ENCODE measurements around the gene FHOD1. TPM values are rescaled to one million over a fixed set of nuclear protein-coding genes. Genes with fewer than 3 reads are reported as not detected.

The FHOD1 gene
- total and polyA plus RNA-seq, 2 of the 13 experiments (the other 11 are each of a cell fraction or from before 2014, with no cell fraction given): 20.0 to 20.8 TPM

- TF ChIP-seq, protein P1, sequence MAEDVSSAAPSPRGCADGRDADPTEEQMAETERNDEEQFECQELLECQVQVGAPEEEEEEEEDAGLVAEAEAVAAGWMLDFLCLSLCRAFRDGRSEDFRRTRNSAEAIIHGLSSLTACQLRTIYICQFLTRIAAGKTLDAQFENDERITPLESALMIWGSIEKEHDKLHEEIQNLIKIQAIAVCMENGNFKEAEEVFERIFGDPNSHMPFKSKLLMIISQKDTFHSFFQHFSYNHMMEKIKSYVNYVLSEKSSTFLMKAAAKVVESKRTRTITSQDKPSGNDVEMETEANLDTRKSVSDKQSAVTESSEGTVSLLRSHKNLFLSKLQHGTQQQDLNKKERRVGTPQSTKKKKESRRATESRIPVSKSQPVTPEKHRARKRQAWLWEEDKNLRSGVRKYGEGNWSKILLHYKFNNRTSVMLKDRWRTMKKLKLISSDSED (CRISPR knock-in tag; IDR thresholded peaks at IDR 0.05): peak; percentile 87; the same call in 1 of the 2 replicates
- TF ChIP-seq ZNF878 (CRISPR knock-in tag; IDR thresholded peaks at IDR 0.05) (no peak; the same call in 1 of the 2 replicates), BRD4 (CRISPR knock-in tag; IDR thresholded peaks at IDR 0.05) (no peak), SNRNP70 (IDR thresholded peaks at IDR 0.05; ENCODE audit: low read depth, low read length) (no peak), SNAPC5 (CRISPR knock-in tag; IDR thresholded peaks at IDR 0.05; ENCODE audit: borderline replicate concordance) (no peak), POLR2A (IDR thresholded peaks at IDR 0.05; ENCODE audit: insufficient read depth in 1 of 2, low read depth in 2 of 2, low read length in 2 of 2) (no peak), ZNF547 (CRISPR knock-in tag; IDR thresholded peaks at IDR 0.05) (peak; percentile 74; the same call in 1 of the 2 replicates), ZBTB21 (CRISPR knock-in tag; IDR thresholded peaks at IDR 0.05) (0 out of 2 replicates have a peak, but pooled peaks have one; percentile 41), RARG (CRISPR knock-in tag; IDR thresholded peaks at IDR 0.05; ENCODE audit: low read depth) (no peak), ZNF30 (CRISPR knock-in tag; IDR thresholded peaks at IDR 0.05) (no peak), ZNF350 (CRISPR knock-in tag; IDR thresholded peaks at IDR 0.05; ENCODE audit: borderline replicate concordance, low read depth) (peak; percentile 84), DNMT1 (CRISPR knock-in tag; IDR thresholded peaks at IDR 0.05) (peak; percentile 77; the same call in 1 of the 2 replicates), U2AF1 (optimal IDR thresholded peaks at IDR 0.05; ENCODE audit: low read depth, low read length) (no peak), ZNF44 (CRISPR knock-in tag; IDR thresholded peaks at IDR 0.05) (peak; percentile 74; the same call in 1 of the 2 replicates), NCOA5 (CRISPR knock-in tag; IDR thresholded peaks at IDR 0.05) (no peak), ZNF205 (CRISPR knock-in tag; IDR thresholded peaks at IDR 0.05) (peak; percentile 94), ZBED4 (CRISPR knock-in tag; IDR thresholded peaks at IDR 0.05; ENCODE audit: borderline replicate concordance) (peak; percentile 74), KDM5A (IDR thresholded peaks at IDR 0.05; ENCODE audit: borderline replicate concordance, low read length) (no peak), TBP (CRISPR knock-in tag; IDR thresholded peaks at IDR 0.05) (no peak), NFIB (CRISPR knock-in tag; IDR thresholded peaks at IDR 0.05; ENCODE audit: borderline replicate concordance) (no peak), XBP1 (CRISPR knock-in tag; IDR thresholded peaks at IDR 0.05) (no peak), ZNF563 (CRISPR knock-in tag; IDR thresholded peaks at IDR 0.05) (peak; percentile 70; the same call in 1 of the 2 replicates), MTA3 (CRISPR knock-in tag; IDR thresholded peaks at IDR 0.05) (no peak; the same call in 1 of the 2 replicates)
- TF ChIP-seq, protein P2, sequence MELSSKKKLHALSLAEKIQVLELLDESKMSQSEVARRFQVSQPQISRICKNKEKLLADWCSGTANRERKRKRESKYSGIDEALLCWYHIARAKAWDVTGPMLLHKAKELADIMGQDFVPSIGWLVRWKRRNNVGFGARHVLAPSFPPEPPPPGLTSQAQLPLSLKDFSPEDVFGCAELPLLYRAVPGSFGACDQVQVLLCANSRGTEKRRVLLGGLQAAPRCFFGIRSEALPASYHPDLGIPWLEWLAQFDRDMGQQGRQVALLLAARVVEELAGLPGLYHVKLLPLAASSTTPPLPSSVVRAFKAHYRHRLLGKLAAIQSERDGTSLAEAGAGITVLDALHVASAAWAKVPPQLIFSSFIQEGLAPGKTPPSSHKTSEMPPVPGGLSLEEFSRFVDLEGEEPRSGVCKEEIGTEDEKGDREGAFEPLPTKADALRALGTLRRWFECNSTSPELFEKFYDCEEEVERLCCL (CRISPR knock-in tag; IDR thresholded peaks at IDR 0.05; ENCODE audit: borderline replicate concordance): peak; percentile 96
These were observed 62.2 kb downstream of the FHOD1 start (continued) for GRCh38 chr16:67184995-67185650.
